ENCODE measurements around the gene FAF1. TPM values are rescaled to one million over a fixed set of nuclear protein-coding genes. Genes with fewer than 3 reads are reported as not detected.

The FAF1 gene
- total and polyA plus RNA-seq, 9 of the 15 experiments (the other 6 are each of a cell fraction or from before 2014, with no cell fraction given): 48.7 to 225 (median 118) TPM

GRCh38 chr1:50968821-50969610 is 8.9 kb upstream of the FAF1 start (continued):
- TF ChIP-seq MGA (IDR thresholded peaks at IDR 0.05): no peak
- no peak for TF ChIP-seq NCOR1 (IDR thresholded peaks at IDR 0.05)
- TF ChIP-seq CREB1 (IDR thresholded peaks at IDR 0.05): no peak
- no peak for TF ChIP-seq CREB1 (CRISPR knock-in tag; IDR thresholded peaks at IDR 0.05)
- TF ChIP-seq HDAC1 (IDR thresholded peaks at IDR 0.05): peak in 1 of 2 experiments; percentile 69; a peak in 2 of 4 replicates
- TF ChIP-seq ELK1 (CRISPR knock-in tag; IDR thresholded peaks at IDR 0.05): no peak
- TF ChIP-seq COPS2 (conservative IDR thresholded peaks at IDR 0.05): no peak
- peak; percentile 86; the same call in 1 of the 2 replicates for TF ChIP-seq THRB (CRISPR knock-in tag; conservative IDR thresholded peaks at IDR 0.05)
- no peak for TF ChIP-seq CGGBP1 (CRISPR knock-in tag; IDR thresholded peaks at IDR 0.05)
- peak; percentile 68 for TF ChIP-seq ZNF512 (tag; IDR thresholded peaks at IDR 0.05)
- TF ChIP-seq BACH1 (tag; IDR thresholded peaks at IDR 0.05): no peak

All from K562 (cell line).